HCT116 (cell line): ENCODE results near the gene NPDC1. TPM values are rescaled to one million over a fixed set of nuclear protein-coding genes. Genes with fewer than 3 reads are reported as not detected.

ENCODE experiments used
- ATAC-seq: fragments of 200-7000 bp; cut with Tn5 transposase; 2 replicates; pipeline ENCODE4 v1.9.1; 2020; ENCODE audit warnings: mild to moderate bottlenecking, moderate library complexity
- BruUV-seq: library from RNA; stranded (reverse); fragments of 400-500 nt; replicated peaks from 2 replicates; lab custom pipeline; 2021; lab: Mats Ljungman, UMichigan
- CTCF ChIA-PET: fragments of 300-600 bp; sonication (Branson Sonifier 250); formaldehyde crosslinking; loops from one replicate; lab custom pipeline; 2021; ENCODE audit warnings: antibody characterized with exemption; lab: Charles Lee
- POLR2A ChIA-PET: fragments of 300-600, 350-600 bp; sonication (Branson Sonifier 250); formaldehyde crosslinking; loops from one replicate; lab custom pipeline; 2021; ENCODE audit warnings: antibody characterized with exemption; lab: Charles Lee
- RAD21 ChIA-PET, 2 experiments: fragments of 300-600 bp; sonication (Branson Sonifier 250); formaldehyde crosslinking; loops; one replicate each; lab custom pipeline; 2023; ENCODE audit warnings: low total read pairs in 2 of 2; ENCODE audit not compliant: uncharacterized antibody in 2 of 2, unreplicated experiment in 2 of 2, low non-redundant PET in 1 of 2; lab: Charles Lee
- DNase-seq: peaks from one replicate; pipeline ENCODE4 v3.0.0-alpha.2; 2010; ENCODE audit warnings: low read depth, low spot score
- H2AFZ ChIP-seq: fragments of 200-600 bp; shearing (Covaris generic), sonication (generic); 2 replicates; pipeline ENCODE4 v1.6.1; 2017; ENCODE audit warnings: low read depth, mixed run types, mixed read lengths, antibody characterized with exemption, low read length; ENCODE audit not compliant: poor library complexity, severe bottlenecking
- H3K27ac ChIP-seq: 2 replicates; pipeline ENCODE4 v1.5.1; 2012; ENCODE audit warnings: low read depth, low read length
- H3K27me3 ChIP-seq: fragments of 200-600 bp; sonication (generic); 2 replicates; pipeline ENCODE4 v1.6.1; 2016; ENCODE audit warnings: mixed run types, low read length, mixed read lengths; ENCODE audit not compliant: insufficient read depth
- H3K36me3 ChIP-seq, 2 experiments: fragments of 200-500 bp in 1 of 2; fragments of 200-600 bp in 1 of 2; sonication (Bioruptor generic) in 1 of 2; sonication (generic) in 1 of 2; 2 replicates each; pipeline versions ENCODE4 v1.5.1 to v1.6.1; 2014 to 2016; ENCODE audit warnings: low read length in 2 of 2, inconsistent platforms in 1 of 2, mixed read lengths in 1 of 2, mixed run types in 1 of 2; ENCODE audit not compliant: insufficient read depth in 2 of 2, control insufficient read depth in 1 of 2
- H3K4me1 ChIP-seq, 2 experiments: fragments of 200-600 bp in 1 of 2; sonication (generic) in 1 of 2; 2 replicates each; pipeline versions ENCODE4 v1.5.1 to v1.6.1; 2012 to 2017; ENCODE audit warnings: low read length in 2 of 2, inconsistent platforms in 1 of 2, mild to moderate bottlenecking in 1 of 2, mixed read lengths in 1 of 2, mixed run types in 1 of 2, moderate library complexity in 1 of 2; ENCODE audit not compliant: insufficient read depth in 2 of 2, control insufficient read depth in 1 of 2
- H3K4me2 ChIP-seq: fragments of 200-600 bp; sonication (generic); 2 replicates; pipeline ENCODE4 v1.6.1; 2017; ENCODE audit warnings: mixed run types, low read length, mixed read lengths
- H3K4me3 ChIP-seq, 2 experiments: fragments of 200-600 bp in 1 of 2; sonication (generic) in 1 of 2; replicated peaks in 1 of 2; 2 replicates each; pipeline ENCODE4 v1.5.1; 2011 to 2016; ENCODE audit warnings: low read length in 2 of 2, control low read depth in 1 of 2, low read depth in 1 of 2, mild to moderate bottlenecking in 1 of 2, mixed read lengths in 1 of 2, mixed run types in 1 of 2
- H3K79me2 ChIP-seq: fragments of 200-600 bp; sonication (generic); 2 replicates; pipeline ENCODE4 v1.6.1; 2017; ENCODE audit warnings: mild to moderate bottlenecking, mixed run types, low read length, moderate library complexity, mixed read lengths; ENCODE audit not compliant: insufficient read depth
- H3K9ac ChIP-seq: fragments of 200-600 bp; sonication (generic); 2 replicates; pipeline ENCODE4 v1.6.1; 2016; ENCODE audit warnings: low read length, mixed read lengths
- H3K9me2 ChIP-seq: fragments of 200-600 bp; sonication (generic), shearing (Covaris generic); 2 replicates; pipeline ENCODE4 v1.6.1; 2017; ENCODE audit warnings: mixed run types, mild to moderate bottlenecking, moderate library complexity; ENCODE audit not compliant: insufficient read depth
- H3K9me3 ChIP-seq, 2 experiments: fragments of 200-500 bp in 1 of 2; fragments of 200-600 bp in 1 of 2; sonication (Bioruptor generic) in 1 of 2; sonication (generic) in 1 of 2; 2 replicates each; pipeline ENCODE4 v1.6.1; 2014 to 2017; ENCODE audit warnings: low read length in 2 of 2, mixed read lengths in 2 of 2, inconsistent platforms in 1 of 2, low read depth in 1 of 2, mild to moderate bottlenecking in 1 of 2, mixed run types in 1 of 2, moderate library complexity in 1 of 2; ENCODE audit not compliant: control insufficient read depth in 1 of 2, insufficient read depth in 1 of 2
- H4K20me1 ChIP-seq: fragments of 200-600 bp; sonication (generic), shearing (Covaris generic); 2 replicates; pipeline ENCODE4 v1.6.1; 2017; ENCODE audit warnings: mixed run types, mild to moderate bottlenecking, moderate library complexity; ENCODE audit not compliant: insufficient read depth
- CBX3 ChIP-seq: IDR thresholded peaks from 2 replicates; pipeline ENCODE4 v1.6.1; 2012; ENCODE audit warnings: low read depth
- CEBPB ChIP-seq: IDR thresholded peaks from 2 replicates; pipeline ENCODE4 v1.6.1; 2012; ENCODE audit warnings: low read depth
- ELF1 ChIP-seq: IDR thresholded peaks from 2 replicates; pipeline ENCODE4 v1.6.1; 2012; ENCODE audit warnings: low read depth, borderline replicate concordance
- EZH2 ChIP-seq: fragments of 200-600 bp; sonication (generic); IDR thresholded peaks from 2 replicates; pipeline ENCODE4 v1.6.1; 2017; ENCODE audit warnings: antibody characterized with exemption, mixed run types
- EZH2phosphoT487 ChIP-seq: fragments of 200-600 bp; IDR thresholded peaks from 2 replicates; pipeline ENCODE4 v1.6.1; 2018; ENCODE audit warnings: antibody characterized with exemption, borderline replicate concordance
- FOSL1 ChIP-seq: IDR thresholded peaks from 2 replicates; pipeline ENCODE4 v1.6.1; 2012; ENCODE audit warnings: low read depth
- JUND ChIP-seq: IDR thresholded peaks from 2 replicates; pipeline ENCODE4 v1.6.1; 2012
- POLR2A ChIP-seq: IDR thresholded peaks from 2 replicates; pipeline ENCODE4 v1.7.0; 2011; ENCODE audit warnings: borderline replicate concordance; ENCODE audit not compliant: insufficient read depth, insufficient read length; ENCODE audit errors: extremely low read depth
- POLR2AphosphoS5 ChIP-seq: IDR thresholded peaks from 2 replicates; pipeline ENCODE4 v1.6.1; 2011; ENCODE audit warnings: mild to moderate bottlenecking, low read depth, low read length, moderate library complexity
- RAD21 ChIP-seq: IDR thresholded peaks from 2 replicates; pipeline ENCODE4 v1.6.1; 2012; ENCODE audit warnings: low read depth, mild to moderate bottlenecking
- SP1 ChIP-seq: IDR thresholded peaks from 2 replicates; pipeline ENCODE4 v1.6.1; 2012; ENCODE audit warnings: low read depth
- SRF ChIP-seq: IDR thresholded peaks from 2 replicates; pipeline ENCODE4 v1.6.1; 2012; ENCODE audit warnings: low read depth
- YY1 ChIP-seq: IDR thresholded peaks from 2 replicates; pipeline ENCODE4 v1.6.1; 2011; ENCODE audit warnings: low read length, low read depth, moderate library complexity, mild to moderate bottlenecking; ENCODE audit not compliant: insufficient replicate concordance; ENCODE audit errors: extremely low read depth
- ZNF274 ChIP-seq: fragments of 200-500 bp; sonication (Bioruptor generic); IDR thresholded peaks from 2 replicates; pipeline ENCODE4 v1.6.1; 2014; ENCODE audit warnings: mild to moderate bottlenecking, low read depth, low read length, inconsistent platforms
- intact Hi-C: fragments of 100-400 bp; cut with micrococcal nuclease; formaldehyde crosslinking; loops from 2 replicates; pipeline ENCODE4 v1.10.0; 2022
- total RNA-seq: library from RNA; stranded (reverse); gene quantifications from one replicate; pipeline ENCODE4 v1.2.1, GENCODE V29; 2021; ENCODE audit not compliant: unreplicated experiment
- TF ChIP-seq, protein P1 (sequence below): IDR thresholded peaks from 2 replicates; pipeline ENCODE4 v1.6.1; 2012
- TF ChIP-seq, protein P2 (sequence below): IDR thresholded peaks from 2 replicates; pipeline ENCODE4 v1.6.1; 2012
- TF ChIP-seq, protein P3 (sequence below): IDR thresholded peaks from 2 replicates; pipeline ENCODE4 v1.6.1; 2011; ENCODE audit warnings: mild to moderate bottlenecking, low read length, moderate library complexity; ENCODE audit not compliant: insufficient replicate concordance; ENCODE audit errors: extremely low read depth

NPDC1 gene
- total RNA-seq, 1 experiment from 2014 or later, result 98.8 TPM

DNA sequence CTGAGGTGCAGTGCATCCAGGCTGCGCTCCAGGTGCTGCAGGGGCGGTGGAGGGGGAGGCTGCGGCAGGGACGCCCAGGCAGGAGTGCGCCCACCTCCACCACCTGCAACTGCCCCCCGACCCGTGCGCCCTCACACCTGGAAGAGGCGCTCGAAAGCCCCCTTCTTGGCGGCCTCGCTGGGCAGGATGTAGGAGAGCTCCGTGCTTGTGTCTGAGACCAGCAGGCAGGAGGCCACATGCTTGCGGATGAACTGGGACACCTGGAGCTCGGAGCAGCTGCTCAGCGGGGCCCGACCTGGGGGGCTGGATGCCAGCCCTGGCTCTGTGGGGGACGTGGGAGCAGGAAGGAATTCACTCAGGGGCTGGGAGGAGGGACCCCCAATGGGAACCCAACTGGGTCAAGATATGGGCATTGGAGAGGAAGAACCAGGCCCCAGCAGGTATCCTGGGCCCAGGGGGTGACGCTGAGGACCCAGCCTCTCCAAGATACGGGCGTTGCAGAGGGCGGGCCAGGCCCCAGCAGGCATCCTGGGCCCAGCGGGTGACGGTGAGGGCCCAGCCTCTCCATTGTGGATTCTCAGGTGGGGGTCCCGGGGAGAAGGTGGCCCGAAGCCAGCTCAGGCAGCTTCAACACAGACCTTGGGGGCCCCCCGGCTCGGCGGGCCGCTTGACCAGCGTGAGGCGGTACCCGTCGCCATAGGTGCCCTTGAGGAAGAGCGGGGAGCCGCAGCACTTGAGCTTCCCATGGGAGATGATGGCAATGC, 31.0 kb downstream of the NPDC1 start:
- Histone ChIP-seq H3K9me2 (no peaks in the 10 kb centered on the region), H3K4me1 (no peaks in the 10 kb centered on the region), H3K27ac (no peak overlapping the region), H4K20me1 (no peaks in the 10 kb centered on the region), H3K36me3 (peaks cover 19 to 34% of the 10 kb centered on the region in 2 experiments; a peak in 3 of 4 replicates), H3K4me3 (no peak overlapping the region), H2AFZ (no peak overlapping the region), H3K9me3 (no peaks in the 10 kb centered on the region), H3K27me3 (no peaks in the 10 kb centered on the region), H3K9ac (no peak overlapping the region), H3K4me2 (no peak overlapping the region), H3K79me2 (no peaks in the 10 kb centered on the region)
- RAD21 ChIA-PET, result no interaction called here
- TF ChIP-seq POLR2A, result no peak
- no peak for TF ChIP-seq ZNF274
- TF ChIP-seq, protein P1, sequence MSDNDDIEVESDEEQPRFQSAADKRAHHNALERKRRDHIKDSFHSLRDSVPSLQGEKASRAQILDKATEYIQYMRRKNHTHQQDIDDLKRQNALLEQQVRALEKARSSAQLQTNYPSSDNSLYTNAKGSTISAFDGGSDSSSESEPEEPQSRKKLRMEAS, result no peak
- TF ChIP-seq, protein P2, sequence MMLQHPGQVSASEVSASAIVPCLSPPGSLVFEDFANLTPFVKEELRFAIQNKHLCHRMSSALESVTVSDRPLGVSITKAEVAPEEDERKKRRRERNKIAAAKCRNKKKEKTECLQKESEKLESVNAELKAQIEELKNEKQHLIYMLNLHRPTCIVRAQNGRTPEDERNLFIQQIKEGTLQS, result no peak
- TF ChIP-seq SP1, result no peak
- TF ChIP-seq CBX3, result no peak
- TF ChIP-seq ELF1, result no peak
- TF ChIP-seq YY1, result no peak
- no peak for TF ChIP-seq POLR2AphosphoS5
- CTCF ChIA-PET, result no interaction called here
- no peak for DNase-seq
- intact Hi-C loops, result no loop called here
- no TSS peak for BruUV-seq
- no peak for ATAC-seq
- POLR2A ChIA-PET, result no interaction called here

DNA sequence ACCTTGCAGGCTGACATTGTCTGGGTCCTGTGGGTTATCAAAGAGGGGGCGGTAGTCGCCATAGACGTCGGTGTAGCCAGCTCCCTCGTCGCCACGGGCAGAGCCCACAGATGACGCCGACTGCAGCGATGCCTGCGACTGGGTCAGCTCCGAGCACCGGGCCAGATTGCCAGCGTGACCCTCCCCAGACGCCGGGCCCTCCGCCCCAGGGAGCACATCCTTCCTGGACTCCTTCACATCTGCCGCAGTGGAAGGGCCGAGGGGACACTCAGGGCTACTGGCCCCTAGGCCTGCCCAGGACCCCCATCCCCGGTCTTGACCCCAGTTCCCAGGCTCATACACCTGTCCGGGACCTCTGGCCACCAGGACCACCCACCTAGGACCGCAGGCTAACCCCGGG, 31.8 kb downstream of the NPDC1 start:
- H3K4me3 ChIP-seq, result no peak overlapping the region
- H3K9ac ChIP-seq, result no peak overlapping the region
- POLR2A ChIA-PET, result no interaction called here
- ATAC-seq (no peak), DNase-seq (no peak)
- no TSS peak for BruUV-seq
- H3K9me2 ChIP-seq, result no peaks in the 10 kb centered on the region
- H2AFZ ChIP-seq, result no peak overlapping the region
- no peaks in the 10 kb centered on the region for H3K79me2 ChIP-seq
- intact Hi-C loops, result no loop called here
- H3K4me2 ChIP-seq, result no peak overlapping the region
- H4K20me1 ChIP-seq, result no peaks in the 10 kb centered on the region
- no peak overlapping the region for H3K27ac ChIP-seq
- peaks cover 19 to 34% of the 10 kb centered on the region in 2 experiments; a peak in 3 of 4 replicates for H3K36me3 ChIP-seq
- TF ChIP-seq FOSL1 (no peak), SRF (no peak), RAD21 (no peak), POLR2A (no peak), JUND (no peak), EZH2 (no peak), CBX3 (no peak), EZH2phosphoT487 (no peak), CEBPB (no peak)
- TF ChIP-seq, protein P3, sequence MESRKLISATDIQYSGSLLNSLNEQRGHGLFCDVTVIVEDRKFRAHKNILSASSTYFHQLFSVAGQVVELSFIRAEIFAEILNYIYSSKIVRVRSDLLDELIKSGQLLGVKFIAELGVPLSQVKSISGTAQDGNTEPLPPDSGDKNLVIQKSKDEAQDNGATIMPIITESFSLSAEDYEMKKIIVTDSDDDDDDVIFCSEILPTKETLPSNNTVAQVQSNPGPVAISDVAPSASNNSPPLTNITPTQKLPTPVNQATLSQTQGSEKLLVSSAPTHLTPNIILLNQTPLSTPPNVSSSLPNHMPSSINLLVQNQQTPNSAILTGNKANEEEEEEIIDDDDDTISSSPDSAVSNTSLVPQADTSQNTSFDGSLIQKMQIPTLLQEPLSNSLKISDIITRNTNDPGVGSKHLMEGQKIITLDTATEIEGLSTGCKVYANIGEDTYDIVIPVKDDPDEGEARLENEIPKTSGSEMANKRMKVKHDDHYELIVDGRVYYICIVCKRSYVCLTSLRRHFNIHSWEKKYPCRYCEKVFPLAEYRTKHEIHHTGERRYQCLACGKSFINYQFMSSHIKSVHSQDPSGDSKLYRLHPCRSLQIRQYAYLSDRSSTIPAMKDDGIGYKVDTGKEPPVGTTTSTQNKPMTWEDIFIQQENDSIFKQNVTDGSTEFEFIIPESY, result no peak
- TF ChIP-seq, protein P1, result no peak
- TF ChIP-seq, protein P2, result no peak
- H3K4me1 ChIP-seq, result no peaks in the 10 kb centered on the region
- RAD21 ChIA-PET, result no interaction called here
- CTCF ChIA-PET, result no interaction called here
- H3K9me3 ChIP-seq, result no peaks in the 10 kb centered on the region
- H3K27me3 ChIP-seq, result no peaks in the 10 kb centered on the region
